ENCODE data around the gene SPEF2.

Gene SPEF2

DNA sequence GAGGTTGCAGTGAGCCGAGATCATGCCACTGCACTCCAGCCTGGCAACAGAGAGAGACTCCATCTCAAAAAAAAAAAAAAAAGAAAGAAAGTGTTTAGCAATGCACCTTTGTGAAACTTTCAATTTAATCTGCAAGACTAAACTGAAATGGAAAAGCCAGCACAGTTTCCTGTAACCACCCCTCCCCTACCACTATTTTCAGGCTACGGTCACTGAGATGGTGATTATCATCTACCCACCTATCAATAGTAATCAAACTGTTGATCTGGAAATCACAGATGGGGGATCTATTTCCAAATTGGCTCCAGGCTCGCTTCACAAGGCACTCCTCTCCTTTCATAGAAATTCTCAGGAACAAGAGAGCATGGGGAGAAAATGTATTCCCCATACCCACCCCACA is 208.4 kb downstream of the SPEF2 start:
- Histone ChIP-seq H3K4me3 (ENCODE audit: insufficient read depth in 1 of 2, low read depth in 1 of 2, low read length in 2 of 2) (no peak overlapping the region), H3K36me3 (ENCODE audit: control insufficient read depth in 1 of 2, insufficient read depth in 2 of 2, low read depth in 1 of 2, low read length in 2 of 2) (no peaks in the 10 kb centered on the region), H2AK5ac (ENCODE audit: low read length, severe bottlenecking) (no peak overlapping the region), H2BK5ac (ENCODE audit: low read depth, low read length, poor library complexity, severe bottlenecking) (no peak overlapping the region), H3K14ac (ENCODE audit: low read length in 2 of 2) (no peak overlapping the region), H3K79me1 (replicated peaks; ENCODE audit: low read length, poor library complexity, severe bottlenecking) (no peaks in the 10 kb centered on the region), H3K9me3 (ENCODE audit: control insufficient read depth, low read length) (no peaks in the 10 kb centered on the region), H3K4me2 (ENCODE audit: low read length, poor library complexity, severe bottlenecking) (no peak overlapping the region), H2BK120ac (ENCODE audit: low read depth, low read length) (no peak overlapping the region), H3K23ac (ENCODE audit: low read length in 2 of 2) (no peak overlapping the region), H4K91ac (ENCODE audit: low read length) (no peak overlapping the region), H3K4me1 (ENCODE audit: control insufficient read depth, insufficient read depth, low read depth, low read length) (no peaks in the 10 kb centered on the region), H3K9ac (ENCODE audit: low read length) (no peak overlapping the region), H3K4ac (ENCODE audit: low read depth in 1 of 2, low read length in 2 of 2) (no peak overlapping the region), H2BK15ac (ENCODE audit: low read depth, poor library complexity, severe bottlenecking) (no peak overlapping the region), H2AFZ (ENCODE audit: low read depth, low read length) (no peak overlapping the region), H3K27ac (ENCODE audit: low read length, poor library complexity, severe bottlenecking) (no peak overlapping the region), H3K18ac (ENCODE audit: low read depth in 1 of 2, low read length in 2 of 2) (no peak overlapping the region), H3K27me3 (ENCODE audit: control insufficient read depth in 1 of 2, insufficient read depth in 1 of 2, low read length in 2 of 2) (peaks cover 0 to 2% of the 10 kb centered on the region in 2 experiments), H2BK12ac (ENCODE audit: low read length in 2 of 2) (no peak overlapping the region), H4K8ac (ENCODE audit: low read length) (no peak overlapping the region)
- 81% methylated on average over 3 of the region's 3 CpGs for WGBS
- no peak for DNase-seq

DNA sequence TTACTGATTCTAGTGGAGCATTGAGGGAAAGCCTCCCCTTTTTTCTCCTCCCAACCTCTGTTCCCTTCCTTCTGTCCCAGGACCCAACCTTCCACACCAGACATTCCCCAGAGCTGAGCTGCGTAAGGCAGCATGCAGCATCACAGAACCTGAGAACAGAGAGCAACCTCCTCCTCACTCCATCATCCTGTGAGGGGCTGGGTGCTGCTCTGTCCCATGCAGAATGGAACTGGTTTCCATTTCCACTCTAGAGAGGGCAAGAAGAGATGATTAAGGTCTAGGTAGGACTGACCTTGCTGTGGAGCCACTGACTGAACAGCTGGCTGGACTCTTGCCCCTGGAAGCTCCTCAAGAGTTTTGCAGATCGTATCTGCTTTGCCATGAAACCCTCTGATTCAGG is 208.9 kb downstream of the SPEF2 start:
- Histone ChIP-seq H4K8ac (ENCODE audit: low read length) (no peak overlapping the region), H2AFZ (ENCODE audit: low read depth, low read length) (no peak overlapping the region), H4K91ac (ENCODE audit: low read length) (no peak overlapping the region), H3K27me3 (ENCODE audit: control insufficient read depth in 1 of 2, insufficient read depth in 1 of 2, low read length in 2 of 2) (peaks cover 0 to 2% of the 10 kb centered on the region in 2 experiments), H3K27ac (ENCODE audit: low read length, poor library complexity, severe bottlenecking) (no peak overlapping the region), H3K36me3 (ENCODE audit: control insufficient read depth in 1 of 2, insufficient read depth in 2 of 2, low read depth in 1 of 2, low read length in 2 of 2) (no peaks in the 10 kb centered on the region), H3K79me1 (replicated peaks; ENCODE audit: low read length, poor library complexity, severe bottlenecking) (no peaks in the 10 kb centered on the region), H3K9ac (ENCODE audit: low read length) (no peak overlapping the region), H3K18ac (ENCODE audit: low read depth in 1 of 2, low read length in 2 of 2) (no peak overlapping the region), H3K9me3 (ENCODE audit: control insufficient read depth, low read length) (no peaks in the 10 kb centered on the region), H3K4me3 (ENCODE audit: insufficient read depth in 1 of 2, low read depth in 1 of 2, low read length in 2 of 2) (no peak overlapping the region), H2BK120ac (ENCODE audit: low read depth, low read length) (no peak overlapping the region), H3K23ac (ENCODE audit: low read length in 2 of 2) (no peak overlapping the region), H2BK5ac (ENCODE audit: low read depth, low read length, poor library complexity, severe bottlenecking) (no peak overlapping the region), H3K14ac (ENCODE audit: low read length in 2 of 2) (no peak overlapping the region), H2BK12ac (ENCODE audit: low read length in 2 of 2) (no peak overlapping the region), H3K4me2 (ENCODE audit: low read length, poor library complexity, severe bottlenecking) (no peak overlapping the region), H2AK5ac (ENCODE audit: low read length, severe bottlenecking) (no peak overlapping the region), H3K4me1 (ENCODE audit: control insufficient read depth, insufficient read depth, low read depth, low read length) (no peaks in the 10 kb centered on the region), H3K4ac (ENCODE audit: low read depth in 1 of 2, low read length in 2 of 2) (no peak overlapping the region), H2BK15ac (ENCODE audit: low read depth, poor library complexity, severe bottlenecking) (no peak overlapping the region)
- DNase-seq, result no peak
- 81% methylated on average over 1 of the region's 2 CpGs for WGBS

GRCh38 chr5:35828082-35828598 is 210.5 kb downstream of the SPEF2 start:
- Histone ChIP-seq H3K4ac (ENCODE audit: low read depth in 1 of 2, low read length in 2 of 2) (no peak overlapping the region), H3K27ac (ENCODE audit: low read length, poor library complexity, severe bottlenecking) (no peak overlapping the region), H2AK5ac (ENCODE audit: low read length, severe bottlenecking) (no peak overlapping the region), H3K4me1 (ENCODE audit: control insufficient read depth, insufficient read depth, low read depth, low read length) (no peaks in the 10 kb centered on the region), H3K9ac (ENCODE audit: low read length) (no peak overlapping the region), H3K4me3 (ENCODE audit: insufficient read depth in 1 of 2, low read depth in 1 of 2, low read length in 2 of 2) (no peak overlapping the region), H3K36me3 (ENCODE audit: control insufficient read depth in 1 of 2, insufficient read depth in 2 of 2, low read depth in 1 of 2, low read length in 2 of 2) (no peaks in the 10 kb centered on the region), H3K23ac (ENCODE audit: low read length in 2 of 2) (no peak overlapping the region), H3K14ac (ENCODE audit: low read length in 2 of 2) (no peak overlapping the region), H3K18ac (ENCODE audit: low read depth in 1 of 2, low read length in 2 of 2) (no peak overlapping the region), H2BK120ac (ENCODE audit: low read depth, low read length) (no peak overlapping the region), H2BK15ac (ENCODE audit: low read depth, poor library complexity, severe bottlenecking) (no peak overlapping the region), H3K79me1 (replicated peaks; ENCODE audit: low read length, poor library complexity, severe bottlenecking) (no peaks in the 10 kb centered on the region), H3K27me3 (ENCODE audit: control insufficient read depth in 1 of 2, insufficient read depth in 1 of 2, low read length in 2 of 2) (peaks cover 0 to 2% of the 10 kb centered on the region in 2 experiments), H2BK5ac (ENCODE audit: low read depth, low read length, poor library complexity, severe bottlenecking) (no peak overlapping the region), H2BK12ac (ENCODE audit: low read length in 2 of 2) (no peak overlapping the region), H2AFZ (ENCODE audit: low read depth, low read length) (no peak overlapping the region), H3K4me2 (ENCODE audit: low read length, poor library complexity, severe bottlenecking) (no peak overlapping the region), H4K8ac (ENCODE audit: low read length) (no peak overlapping the region), H3K9me3 (ENCODE audit: control insufficient read depth, low read length) (no peaks in the 10 kb centered on the region), H4K91ac (ENCODE audit: low read length) (no peak overlapping the region)
- DNase-seq, result no peak
- 100% methylated on average over 3 of the region's 4 CpGs for WGBS

GRCh38 chr5:35830587-35830986 is 212.9 kb downstream of the SPEF2 start:
- Histone ChIP-seq H3K14ac (ENCODE audit: low read length in 2 of 2) (no peak overlapping the region), H3K4me2 (ENCODE audit: low read length, poor library complexity, severe bottlenecking) (no peak overlapping the region), H2BK12ac (ENCODE audit: low read length in 2 of 2) (no peak overlapping the region), H3K18ac (ENCODE audit: low read depth in 1 of 2, low read length in 2 of 2) (no peak overlapping the region), H3K4me3 (ENCODE audit: insufficient read depth in 1 of 2, low read depth in 1 of 2, low read length in 2 of 2) (no peak overlapping the region), H3K9ac (ENCODE audit: low read length) (no peak overlapping the region), H2BK120ac (ENCODE audit: low read depth, low read length) (no peak overlapping the region), H3K79me1 (replicated peaks; ENCODE audit: low read length, poor library complexity, severe bottlenecking) (no peaks in the 10 kb centered on the region), H2AK5ac (ENCODE audit: low read length, severe bottlenecking) (no peak overlapping the region), H3K4me1 (ENCODE audit: control insufficient read depth, insufficient read depth, low read depth, low read length) (no peaks in the 10 kb centered on the region), H3K4ac (ENCODE audit: low read depth in 1 of 2, low read length in 2 of 2) (no peak overlapping the region), H3K36me3 (ENCODE audit: control insufficient read depth in 1 of 2, insufficient read depth in 2 of 2, low read depth in 1 of 2, low read length in 2 of 2) (no peaks in the 10 kb centered on the region), H3K9me3 (ENCODE audit: control insufficient read depth, low read length) (no peaks in the 10 kb centered on the region), H4K8ac (ENCODE audit: low read length) (no peak overlapping the region), H3K27ac (ENCODE audit: low read length, poor library complexity, severe bottlenecking) (no peak overlapping the region), H2BK15ac (ENCODE audit: low read depth, poor library complexity, severe bottlenecking) (no peak overlapping the region), H2BK5ac (ENCODE audit: low read depth, low read length, poor library complexity, severe bottlenecking) (no peak overlapping the region), H4K91ac (ENCODE audit: low read length) (no peak overlapping the region), H3K23ac (ENCODE audit: low read length in 2 of 2) (no peak overlapping the region), H3K27me3 (ENCODE audit: control insufficient read depth in 1 of 2, insufficient read depth in 1 of 2, low read length in 2 of 2) (peaks cover 0 to 2% of the 10 kb centered on the region in 2 experiments), H2AFZ (ENCODE audit: low read depth, low read length) (no peak overlapping the region)
- DNase-seq, result no peak
- 91% methylated on average over 4 of the region's 4 CpGs for WGBS

All from mesenchymal stem cell (in vitro differentiated cells and primary cell).